Measurements from ENCODE around the gene STK11IP.

STK11IP gene

GRCh38 chr2:219576505-219577388 is 20.9 kb upstream of the STK11IP start:
- no peak overlapping the region for H3K9ac ChIP-seq (ENCODE audit: low read length)
- peaks cover 6% of the 10 kb centered on the region for H3K27me3 ChIP-seq (ENCODE audit: control insufficient read depth, insufficient read depth, low read length)
- peaks cover 1% of the 10 kb centered on the region for H3K4me1 ChIP-seq (ENCODE audit: control insufficient read depth, insufficient read depth, low read length)
- H3K36me3 ChIP-seq (ENCODE audit: control insufficient read depth, insufficient read depth, low read length) = no peaks in the 10 kb centered on the region
- H3K4me3 ChIP-seq (ENCODE audit: low read length) = no peak overlapping the region
- H3K27ac ChIP-seq (ENCODE audit: low read depth, low read length) = no peak overlapping the region

GRCh38 chr2:219578811-219579613 is 18.6 kb upstream of the STK11IP start:
- H3K4me1 ChIP-seq (ENCODE audit: control insufficient read depth, insufficient read depth, low read length) = no peaks in the 10 kb centered on the region
- H3K36me3 ChIP-seq (ENCODE audit: control insufficient read depth, insufficient read depth, low read length) = no peaks in the 10 kb centered on the region
- no peak overlapping the region for H3K4me3 ChIP-seq (ENCODE audit: low read length)
- no peak overlapping the region for H3K27ac ChIP-seq (ENCODE audit: low read depth, low read length)
- H3K9ac ChIP-seq (ENCODE audit: low read length) = no peak overlapping the region
- peaks cover 6% of the 10 kb centered on the region for H3K27me3 ChIP-seq (ENCODE audit: control insufficient read depth, insufficient read depth, low read length)

- Histone ChIP-seq H3K4me3 (ENCODE audit: low read length) (no peak overlapping the region), H3K27me3 (ENCODE audit: control insufficient read depth, insufficient read depth, low read length) (peaks cover 4% of the 10 kb centered on the region), H3K36me3 (ENCODE audit: control insufficient read depth, insufficient read depth, low read length) (no peaks in the 10 kb centered on the region), H3K27ac (ENCODE audit: low read depth, low read length) (no peak overlapping the region), H3K9ac (ENCODE audit: low read length) (no peak overlapping the region), H3K4me1 (ENCODE audit: control insufficient read depth, insufficient read depth, low read length) (no peaks in the 10 kb centered on the region)
Observed at GRCh38 chr2:219581346-219581745, 16.3 kb upstream of the STK11IP start.

GRCh38 chr2:219591091-219591490 is 6.6 kb upstream of the STK11IP start:
- no peaks in the 10 kb centered on the region for H3K36me3 ChIP-seq (ENCODE audit: control insufficient read depth, insufficient read depth, low read length)
- no peaks in the 10 kb centered on the region for H3K4me1 ChIP-seq (ENCODE audit: control insufficient read depth, insufficient read depth, low read length)
- no peaks in the 10 kb centered on the region for H3K27me3 ChIP-seq (ENCODE audit: control insufficient read depth, insufficient read depth, low read length)
- H3K27ac ChIP-seq (ENCODE audit: low read depth, low read length) = no peak overlapping the region
- H3K9ac ChIP-seq (ENCODE audit: low read length) = no peak overlapping the region
- H3K4me3 ChIP-seq (ENCODE audit: low read length) = no peak overlapping the region

- Histone ChIP-seq H3K4me3 (ENCODE audit: low read length) (no peak overlapping the region), H3K27ac (ENCODE audit: low read depth, low read length) (no peak overlapping the region), H3K27me3 (ENCODE audit: control insufficient read depth, insufficient read depth, low read length) (no peaks in the 10 kb centered on the region), H3K36me3 (ENCODE audit: control insufficient read depth, insufficient read depth, low read length) (no peaks in the 10 kb centered on the region), H3K4me1 (ENCODE audit: control insufficient read depth, insufficient read depth, low read length) (no peaks in the 10 kb centered on the region), H3K9ac (ENCODE audit: low read length) (no peak overlapping the region)
Observed at GRCh38 chr2:219592736-219593135, 4.9 kb upstream of the STK11IP start.

- Histone ChIP-seq H3K27me3 (ENCODE audit: control insufficient read depth, insufficient read depth, low read length) (no peaks in the 10 kb centered on the region), H3K27ac (ENCODE audit: low read depth, low read length) (no peak overlapping the region), H3K9ac (ENCODE audit: low read length) (no peak overlapping the region), H3K4me1 (ENCODE audit: control insufficient read depth, insufficient read depth, low read length) (peaks cover under 1% of the 10 kb centered on the region), H3K36me3 (ENCODE audit: control insufficient read depth, insufficient read depth, low read length) (no peaks in the 10 kb centered on the region), H3K4me3 (ENCODE audit: low read length) (no peak overlapping the region)
Observed at GRCh38 chr2:219593154-219593553, 4.5 kb upstream of the STK11IP start.

- Histone ChIP-seq H3K4me1 (ENCODE audit: control insufficient read depth, insufficient read depth, low read length) (peaks cover 4% of the 10 kb centered on the region), H3K27me3 (ENCODE audit: control insufficient read depth, insufficient read depth, low read length) (no peaks in the 10 kb centered on the region), H3K9ac (ENCODE audit: low read length) (no peak overlapping the region), H3K36me3 (ENCODE audit: control insufficient read depth, insufficient read depth, low read length) (no peaks in the 10 kb centered on the region), H3K27ac (ENCODE audit: low read depth, low read length) (no peak overlapping the region), H3K4me3 (ENCODE audit: low read length) (no peak overlapping the region)
Observed at GRCh38 chr2:219595256-219595655, 2.4 kb upstream of the STK11IP start.

- Histone ChIP-seq H3K27ac (ENCODE audit: low read depth, low read length) (peak overlapping the region; percentile 93), H3K36me3 (ENCODE audit: control insufficient read depth, insufficient read depth, low read length) (peaks cover 6% of the 10 kb centered on the region), H3K27me3 (ENCODE audit: control insufficient read depth, insufficient read depth, low read length) (no peaks in the 10 kb centered on the region), H3K4me3 (ENCODE audit: low read length) (peak overlapping the region; percentile 100), H3K9ac (ENCODE audit: low read length) (peak overlapping the region; percentile 4), H3K4me1 (ENCODE audit: control insufficient read depth, insufficient read depth, low read length) (peaks cover 4% of the 10 kb centered on the region)
Observed at GRCh38 chr2:219596954-219597551, 604 bp upstream of the STK11IP start.

GRCh38 chr2:219598308-219599078 is 836 bp downstream of the STK11IP start:
- Histone ChIP-seq H3K27me3 (ENCODE audit: control insufficient read depth, insufficient read depth, low read length) (no peaks in the 10 kb centered on the region), H3K27ac (ENCODE audit: low read depth, low read length) (peak overlapping the region; percentile 93), H3K4me1 (ENCODE audit: control insufficient read depth, insufficient read depth, low read length) (peaks cover 4% of the 10 kb centered on the region), H3K36me3 (ENCODE audit: control insufficient read depth, insufficient read depth, low read length) (peaks cover 12% of the 10 kb centered on the region), H3K4me3 (ENCODE audit: low read length) (peak overlapping the region; percentile 100), H3K9ac (ENCODE audit: low read length) (peak overlapping the region; percentile 62)

- Histone ChIP-seq H3K27ac (ENCODE audit: low read depth, low read length) (no peak overlapping the region), H3K9ac (ENCODE audit: low read length) (no peak overlapping the region), H3K4me1 (ENCODE audit: control insufficient read depth, insufficient read depth, low read length) (no peaks in the 10 kb centered on the region), H3K36me3 (ENCODE audit: control insufficient read depth, insufficient read depth, low read length) (peaks cover 32% of the 10 kb centered on the region), H3K27me3 (ENCODE audit: control insufficient read depth, insufficient read depth, low read length) (no peaks in the 10 kb centered on the region), H3K4me3 (ENCODE audit: low read length) (no peak overlapping the region)
Observed at GRCh38 chr2:219603771-219604170, 6.1 kb downstream of the STK11IP start.

GRCh38 chr2:219605607-219605954 is 7.9 kb downstream of the STK11IP start:
- H3K4me3 ChIP-seq (ENCODE audit: low read length) = no peak overlapping the region
- H3K9ac ChIP-seq (ENCODE audit: low read length) = no peak overlapping the region
- no peaks in the 10 kb centered on the region for H3K4me1 ChIP-seq (ENCODE audit: control insufficient read depth, insufficient read depth, low read length)
- no peak overlapping the region for H3K27ac ChIP-seq (ENCODE audit: low read depth, low read length)
- H3K36me3 ChIP-seq (ENCODE audit: control insufficient read depth, insufficient read depth, low read length) = peaks cover 36% of the 10 kb centered on the region
- no peaks in the 10 kb centered on the region for H3K27me3 ChIP-seq (ENCODE audit: control insufficient read depth, insufficient read depth, low read length)

- H3K4me1 ChIP-seq (ENCODE audit: control insufficient read depth, insufficient read depth, low read length) = no peaks in the 10 kb centered on the region
- no peak overlapping the region for H3K9ac ChIP-seq (ENCODE audit: low read length)
- H3K27ac ChIP-seq (ENCODE audit: low read depth, low read length) = no peak overlapping the region
- no peak overlapping the region for H3K4me3 ChIP-seq (ENCODE audit: low read length)
- H3K36me3 ChIP-seq (ENCODE audit: control insufficient read depth, insufficient read depth, low read length) = peaks cover 28% of the 10 kb centered on the region
- no peaks in the 10 kb centered on the region for H3K27me3 ChIP-seq (ENCODE audit: control insufficient read depth, insufficient read depth, low read length)
Observed at GRCh38 chr2:219607931-219608330, 10.3 kb downstream of the STK11IP start.

All from rectal smooth muscle tissue (tissue), 1 donor.